Activated CD4-positive, alpha-beta memory T cell treated with anti-CD3 and anti-CD28 coated beads for 36 hours (primary cell): Measurements from ENCODE around the gene RALY. TPM values are rescaled to one million over a fixed set of nuclear protein-coding genes. Genes with fewer than 3 reads are reported as not detected.

Source experiments
- CTCF ChIA-PET: fragments of 350-600 bp; sonication (Branson Sonifier 250); formaldehyde crosslinking; loops from one replicate; lab custom pipeline; 2021; ENCODE audit warnings: antibody characterized with exemption, inconsistent platforms; lab: Charles Lee
- POLR2A ChIA-PET: fragments of 350-600 bp; sonication (Branson Sonifier 250); formaldehyde crosslinking; loops from one replicate; lab custom pipeline; 2021; ENCODE audit warnings: antibody characterized with exemption; lab: Charles Lee
- DNase-seq: peaks from one replicate; pipeline ENCODE4 v3.0.0-alpha.2; 2020
- H3K27ac Mint-ChIP-seq: one replicate; pipeline ENCODE4 v1.8.0; 2021; ENCODE audit warnings: mixed read lengths
- H3K27me3 Mint-ChIP-seq: one replicate; pipeline ENCODE4 v1.8.0; 2021; ENCODE audit warnings: mixed read lengths
- H3K36me3 Mint-ChIP-seq: one replicate; pipeline ENCODE4 v1.8.0; 2021; ENCODE audit warnings: mixed read lengths
- H3K4me1 Mint-ChIP-seq: one replicate; pipeline ENCODE4 v1.8.0; 2021; ENCODE audit warnings: low read depth, mixed read lengths
- H3K4me3 Mint-ChIP-seq: one replicate; pipeline ENCODE4 v1.8.0; 2021; ENCODE audit warnings: mild to moderate bottlenecking, mixed read lengths
- H3K9me3 Mint-ChIP-seq: one replicate; pipeline ENCODE4 v1.8.0; 2021; ENCODE audit warnings: mixed read lengths
- intact Hi-C: fragments of 100-400 bp; cut with micrococcal nuclease; formaldehyde crosslinking; loops from one replicate; pipeline ENCODE4 v1.15.1; 2023
- total RNA-seq, 2 experiments: library from RNA; stranded (reverse); gene quantifications; one replicate each; pipeline ENCODE4 v1.2.3, GENCODE V29; 2021

RALY gene
- total RNA-seq, 2 experiments from 2014 or later = 149 to 159 TPM

- Mint-ChIP-seq H3K36me3 (peaks cover 10% of the 10 kb centered on the region), H3K27ac (no peak overlapping the region), H3K9me3 (no peaks in the 10 kb centered on the region), H3K4me1 (peaks cover 35% of the 10 kb centered on the region), H3K27me3 (no peaks in the 10 kb centered on the region), H3K4me3 (no peak overlapping the region)
- no peak for DNase-seq
- intact Hi-C loops = loop anchor here (5.0 kb wide), 1 partner anchor 125 kb away; no protein-coding TSS in a partner anchor
- CTCF ChIA-PET = interaction anchor here (0.8 to 1.8 kb wide), 4 partner anchors 50 to 156 kb away, joined by 3 to 7 read pairs (median 4); no protein-coding TSS in a partner anchor
- POLR2A ChIA-PET = no interaction called here
Measured at GRCh38 chr20:34072076-34072475, 78.4 kb downstream of the RALY start.

- intact Hi-C loops = loop anchor here (5.0 kb wide), 1 partner anchor 125 kb away; no protein-coding TSS in a partner anchor
- Mint-ChIP-seq H3K36me3 (peaks cover 12% of the 10 kb centered on the region), H3K4me1 (peaks cover 34% of the 10 kb centered on the region), H3K27ac (no peak overlapping the region), H3K4me3 (no peak overlapping the region), H3K27me3 (no peaks in the 10 kb centered on the region), H3K9me3 (no peaks in the 10 kb centered on the region)
- CTCF ChIA-PET = interaction anchor here (0.8 to 1.8 kb wide), 4 partner anchors 51 to 157 kb away, joined by 3 to 7 read pairs (median 4); no protein-coding TSS in a partner anchor
- POLR2A ChIA-PET = no interaction called here
- DNase-seq = no peak
Measured at GRCh38 chr20:34072778-34073177, 79.1 kb downstream of the RALY start.

GRCh38 chr20:34074101-34074760, 80.5 kb downstream of the RALY start:
- ChIA-PET CTCF (interaction anchor here (1.1 kb wide), 1 partner anchor 159 kb away, joined by 3 read pairs; no protein-coding TSS in a partner anchor), POLR2A (no interaction called here)
- intact Hi-C loops = loop anchor here (5.0 kb wide), 1 partner anchor 127 kb away; no protein-coding TSS in a partner anchor
- Mint-ChIP-seq H3K9me3 (no peaks in the 10 kb centered on the region), H3K4me3 (no peak overlapping the region), H3K36me3 (peaks cover 12% of the 10 kb centered on the region), H3K4me1 (peaks cover 21% of the 10 kb centered on the region), H3K27me3 (no peaks in the 10 kb centered on the region), H3K27ac (peak overlapping the region; percentile 28)
- DNase-seq = peak; percentile 52

GRCh38 chr20:34075647-34076046, 81.9 kb downstream of the RALY start:
- Mint-ChIP-seq H3K36me3 (peaks cover 12% of the 10 kb centered on the region), H3K27me3 (no peaks in the 10 kb centered on the region), H3K9me3 (no peaks in the 10 kb centered on the region), H3K4me3 (no peak overlapping the region), H3K4me1 (peaks cover 14% of the 10 kb centered on the region), H3K27ac (no peak overlapping the region)
- POLR2A ChIA-PET = no interaction called here
- no peak for DNase-seq
- intact Hi-C loops = no loop called here
- CTCF ChIA-PET = no interaction called here

GRCh38 chr20:34076952-34077351, 83.2 kb downstream of the RALY start:
- ChIA-PET CTCF (no interaction called here), POLR2A (interaction anchor here (1.4 kb wide), 1 partner anchor 15 kb away, joined by 4 read pairs; no protein-coding TSS in a partner anchor)
- Mint-ChIP-seq H3K4me3 (no peak overlapping the region), H3K27ac (no peak overlapping the region), H3K4me1 (peaks cover 11% of the 10 kb centered on the region), H3K27me3 (no peaks in the 10 kb centered on the region), H3K36me3 (peaks cover 9% of the 10 kb centered on the region), H3K9me3 (no peaks in the 10 kb centered on the region)
- intact Hi-C loops = no loop called here
- DNase-seq = no peak

- H3K36me3 Mint-ChIP-seq = peaks cover 10% of the 10 kb centered on the region
- H3K4me1 Mint-ChIP-seq = peaks cover 8% of the 10 kb centered on the region
- ChIA-PET CTCF (interaction anchor here (1.3 to 1.9 kb wide), 3 partner anchors 8 to 164 kb away, joined by 5 read pairs; no protein-coding TSS in a partner anchor), POLR2A (interaction anchor here (1.4 kb wide), 1 partner anchor 14 kb away, joined by 4 read pairs; no protein-coding TSS in a partner anchor)
- H3K4me3 Mint-ChIP-seq = no peak overlapping the region
- DNase-seq = no peak
- H3K27ac Mint-ChIP-seq = peak overlapping the region; percentile 28
- no peaks in the 10 kb centered on the region for H3K27me3 Mint-ChIP-seq
- H3K9me3 Mint-ChIP-seq = no peaks in the 10 kb centered on the region
- intact Hi-C loops = no loop called here
Measured at GRCh38 chr20:34078540-34078939, 84.8 kb downstream of the RALY start.

- no peak for DNase-seq
- no peaks in the 10 kb centered on the region for H3K4me1 Mint-ChIP-seq
- ChIA-PET POLR2A (no interaction called here), CTCF (no interaction called here)
- peaks cover 11% of the 10 kb centered on the region for H3K36me3 Mint-ChIP-seq
- H3K27ac Mint-ChIP-seq = no peak overlapping the region
- H3K27me3 Mint-ChIP-seq = no peaks in the 10 kb centered on the region
- intact Hi-C loops = no loop called here
- no peaks in the 10 kb centered on the region for H3K9me3 Mint-ChIP-seq
- H3K4me3 Mint-ChIP-seq = no peak overlapping the region
Measured at GRCh38 chr20:34079818-34080217, 86.1 kb downstream of the RALY start.

- POLR2A ChIA-PET = no interaction called here
- H3K36me3 Mint-ChIP-seq = peaks cover 7% of the 10 kb centered on the region
Measured at GRCh38 chr20:34082232-34082887, 88.6 kb downstream of the RALY start.

GRCh38 chr20:34083137-34083536, 89.4 kb downstream of the RALY start:
- Mint-ChIP-seq H3K9me3 (no peaks in the 10 kb centered on the region), H3K4me1 (peaks cover 4% of the 10 kb centered on the region), H3K27me3 (no peaks in the 10 kb centered on the region), H3K36me3 (peaks cover 12% of the 10 kb centered on the region), H3K4me3 (no peak overlapping the region), H3K27ac (no peak overlapping the region)
- POLR2A ChIA-PET = interaction anchor here (2.1 kb wide), 1 partner anchor 30 kb away, joined by 4 read pairs; no protein-coding TSS in a partner anchor
- CTCF ChIA-PET = interaction anchor here (0.8 to 2.3 kb wide), 4 partner anchors 13 to 167 kb away, joined by 3 to 7 read pairs (median 5); partner anchors contain the start of gene RALY
- no peak for DNase-seq
- intact Hi-C loops = no loop called here

More at GRCh38 chr20:34082232-34082887, 88.6 kb downstream of the RALY start:
- DNase-seq = no peak
- intact Hi-C loops = no loop called here
- H3K4me1 Mint-ChIP-seq = no peaks in the 10 kb centered on the region
- H3K4me3 Mint-ChIP-seq = no peak overlapping the region
- peak overlapping the region; percentile 15 for H3K27ac Mint-ChIP-seq
- no peaks in the 10 kb centered on the region for H3K9me3 Mint-ChIP-seq
- no peaks in the 10 kb centered on the region for H3K27me3 Mint-ChIP-seq
- CTCF ChIA-PET = interaction anchor here (1.0 to 2.3 kb wide), 4 partner anchors 13 to 167 kb away, joined by 3 to 7 read pairs (median 5); partner anchors contain the start of gene RALY

GRCh38 chr20:34083781-34084180, 90.1 kb downstream of the RALY start:
- no peaks in the 10 kb centered on the region for H3K9me3 Mint-ChIP-seq
- CTCF ChIA-PET = interaction anchor here (1.9 to 2.3 kb wide), 3 partner anchors 14 to 151 kb away, joined by 4 to 7 read pairs (median 6); partner anchors contain the start of gene RALY
- peaks cover 19% of the 10 kb centered on the region for H3K36me3 Mint-ChIP-seq
- H3K27me3 Mint-ChIP-seq = no peaks in the 10 kb centered on the region
- no peak for DNase-seq
- H3K4me3 Mint-ChIP-seq = no peak overlapping the region
- peaks cover 8% of the 10 kb centered on the region for H3K4me1 Mint-ChIP-seq
- POLR2A ChIA-PET = interaction anchor here (2.1 kb wide), 1 partner anchor 29 kb away, joined by 4 read pairs; no protein-coding TSS in a partner anchor
- peak overlapping the region; percentile 53 for H3K27ac Mint-ChIP-seq
- intact Hi-C loops = no loop called here

GRCh38 chr20:34084227-34084923, 90.7 kb downstream of the RALY start:
- intact Hi-C loops = no loop called here
- Mint-ChIP-seq H3K4me3 (no peak overlapping the region), H3K27me3 (no peaks in the 10 kb centered on the region), H3K4me1 (peaks cover 10% of the 10 kb centered on the region), H3K9me3 (no peaks in the 10 kb centered on the region), H3K36me3 (peaks cover 23% of the 10 kb centered on the region), H3K27ac (peak overlapping the region; percentile 20)
- CTCF ChIA-PET = no interaction called here
- POLR2A ChIA-PET = interaction anchor here (2.1 kb wide), 1 partner anchor 29 kb away, joined by 4 read pairs; no protein-coding TSS in a partner anchor
- no peak for DNase-seq
